Glutamatergic neuron (in vitro differentiated cells): Measurements from ENCODE around the gene AKIRIN2. TPM values are rescaled to one million over a fixed set of nuclear protein-coding genes. Genes with fewer than 3 reads are reported as not detected.
"Not testable (repeated sequence)": the region's sequence is repeated elsewhere in the genome, so short reads cannot be mapped to it uniquely, and the experiment has no call there.

Experiments
- DNase-seq: peaks from one replicate; pipeline ENCODE4 v3.0.0; 2022
- H3K27ac Mint-ChIP-seq: one replicate; pipeline ENCODE4 v1.8.0; 2020; ENCODE audit warnings: mild to moderate bottlenecking, mixed read lengths, inconsistent platforms; ENCODE audit not compliant: unreplicated experiment
- H3K27me3 Mint-ChIP-seq: one replicate; pipeline ENCODE4 v1.8.0; 2020; ENCODE audit warnings: mild to moderate bottlenecking, moderate library complexity, mixed read lengths, inconsistent platforms; ENCODE audit not compliant: unreplicated experiment
- H3K36me3 Mint-ChIP-seq: one replicate; pipeline ENCODE4 v1.8.0; 2020; ENCODE audit warnings: mild to moderate bottlenecking, mixed read lengths, inconsistent platforms; ENCODE audit not compliant: unreplicated experiment
- H3K4me1 Mint-ChIP-seq: one replicate; pipeline ENCODE4 v1.8.0; 2020; ENCODE audit warnings: mild to moderate bottlenecking, low read depth, mixed read lengths, inconsistent platforms; ENCODE audit not compliant: unreplicated experiment
- H3K4me3 Mint-ChIP-seq: one replicate; pipeline ENCODE4 v1.8.0; 2020; ENCODE audit warnings: mild to moderate bottlenecking, mixed read lengths, inconsistent platforms; ENCODE audit not compliant: unreplicated experiment
- H3K9me3 Mint-ChIP-seq: one replicate; pipeline ENCODE4 v1.8.0; 2020; ENCODE audit warnings: mild to moderate bottlenecking, moderate library complexity, mixed read lengths, inconsistent platforms; ENCODE audit not compliant: unreplicated experiment
- total RNA-seq: library from RNA; stranded (reverse); fragmentation: NEBNext Ultra II Directional; extraction: Animal tissue kit (Norgen Biotek cat#: 25700); gene quantifications from one replicate; pipeline ENCODE4 v1.2.1, GENCODE V29; 2021; ENCODE audit not compliant: unreplicated experiment
- TF ChIP-seq, protein P1 (sequence below): fragments of 200-600 bp; sonication (generic); IDR thresholded peaks from one replicate; pipeline ENCODE4 v1.5.0; 2021; ENCODE audit not compliant: partially characterized antibody, unreplicated experiment

The AKIRIN2 gene
- total RNA-seq, 1 donor from 2014 or later: 167 TPM

GRCh38 chr6:87700397-87701343 lies 1.4 kb downstream of the AKIRIN2 start:
- Mint-ChIP-seq H3K4me1 (peaks cover 7% of the 10 kb centered on the region), H3K9me3 (peaks cover 20% of the 10 kb centered on the region), H3K27ac (peak overlapping the region; percentile 97), H3K27me3 (peaks cover 14% of the 10 kb centered on the region), H3K36me3 (no peaks in the 10 kb centered on the region), H3K4me3 (peak overlapping the region; percentile 94)
- peak; percentile 48 for DNase-seq
- TF ChIP-seq, protein P1, sequence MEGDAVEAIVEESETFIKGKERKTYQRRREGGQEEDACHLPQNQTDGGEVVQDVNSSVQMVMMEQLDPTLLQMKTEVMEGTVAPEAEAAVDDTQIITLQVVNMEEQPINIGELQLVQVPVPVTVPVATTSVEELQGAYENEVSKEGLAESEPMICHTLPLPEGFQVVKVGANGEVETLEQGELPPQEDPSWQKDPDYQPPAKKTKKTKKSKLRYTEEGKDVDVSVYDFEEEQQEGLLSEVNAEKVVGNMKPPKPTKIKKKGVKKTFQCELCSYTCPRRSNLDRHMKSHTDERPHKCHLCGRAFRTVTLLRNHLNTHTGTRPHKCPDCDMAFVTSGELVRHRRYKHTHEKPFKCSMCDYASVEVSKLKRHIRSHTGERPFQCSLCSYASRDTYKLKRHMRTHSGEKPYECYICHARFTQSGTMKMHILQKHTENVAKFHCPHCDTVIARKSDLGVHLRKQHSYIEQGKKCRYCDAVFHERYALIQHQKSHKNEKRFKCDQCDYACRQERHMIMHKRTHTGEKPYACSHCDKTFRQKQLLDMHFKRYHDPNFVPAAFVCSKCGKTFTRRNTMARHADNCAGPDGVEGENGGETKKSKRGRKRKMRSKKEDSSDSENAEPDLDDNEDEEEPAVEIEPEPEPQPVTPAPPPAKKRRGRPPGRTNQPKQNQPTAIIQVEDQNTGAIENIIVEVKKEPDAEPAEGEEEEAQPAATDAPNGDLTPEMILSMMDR: no peak

DNA sequence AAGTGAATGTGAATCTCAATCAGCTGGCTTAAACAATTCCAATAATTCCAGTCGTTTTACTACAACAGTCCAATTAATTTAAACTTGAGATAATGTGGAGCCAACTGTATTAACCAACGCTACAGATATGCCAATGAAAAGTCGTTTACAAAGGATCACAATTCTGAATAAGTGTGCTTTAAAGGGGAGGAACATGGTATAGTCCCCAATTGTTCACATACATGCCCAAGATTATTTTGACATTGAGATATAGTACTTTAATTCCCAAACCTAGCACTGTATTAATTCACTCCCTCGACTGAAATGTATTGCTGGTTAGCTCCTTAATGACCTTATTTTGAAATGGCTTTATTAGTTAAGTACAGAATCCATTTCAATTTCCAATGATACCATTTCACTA lies 2.5 kb downstream of the AKIRIN2 start:
- no peaks in the 10 kb centered on the region for H3K36me3 Mint-ChIP-seq
- peaks cover 20% of the 10 kb centered on the region for H3K9me3 Mint-ChIP-seq
- TF ChIP-seq, protein P1: no peak
- peak overlapping the region; percentile 97 for H3K27ac Mint-ChIP-seq
- H3K4me3 Mint-ChIP-seq: peak overlapping the region; percentile 94
- H3K27me3 Mint-ChIP-seq: peaks cover 14% of the 10 kb centered on the region
- peaks cover 12% of the 10 kb centered on the region for H3K4me1 Mint-ChIP-seq
- DNase-seq: no peak

DNA sequence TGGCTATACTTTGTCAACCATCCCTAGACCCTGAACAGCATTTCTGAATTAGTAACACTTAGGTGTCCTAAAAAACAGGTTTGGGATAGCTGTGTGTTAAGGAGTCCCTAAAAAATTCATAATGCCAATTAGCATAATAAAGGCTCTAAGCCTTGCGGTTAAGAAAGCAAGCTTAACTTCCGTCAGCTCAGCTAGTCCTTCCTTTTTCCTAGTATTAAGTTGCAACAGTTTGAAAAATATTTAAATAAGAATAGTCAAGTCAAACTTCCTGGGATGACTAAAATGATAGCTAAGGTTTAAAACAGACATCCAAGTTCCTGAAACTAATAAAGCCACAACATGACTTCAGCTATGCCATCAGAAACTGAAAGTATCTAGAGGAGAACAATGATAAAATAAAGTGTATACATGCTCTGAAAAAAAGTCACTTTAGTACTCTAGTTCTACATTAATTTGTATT lies 3.5 kb downstream of the AKIRIN2 start:
- H3K4me3 Mint-ChIP-seq: peak overlapping the region; percentile 94
- TF ChIP-seq, protein P1: no peak
- peak overlapping the region; percentile 34 for H3K27ac Mint-ChIP-seq
- no peaks in the 10 kb centered on the region for H3K36me3 Mint-ChIP-seq
- no peak for DNase-seq
- peaks cover 19% of the 10 kb centered on the region for H3K4me1 Mint-ChIP-seq
- H3K9me3 Mint-ChIP-seq: peaks cover 20% of the 10 kb centered on the region
- H3K27me3 Mint-ChIP-seq: peaks cover 14% of the 10 kb centered on the region

DNA sequence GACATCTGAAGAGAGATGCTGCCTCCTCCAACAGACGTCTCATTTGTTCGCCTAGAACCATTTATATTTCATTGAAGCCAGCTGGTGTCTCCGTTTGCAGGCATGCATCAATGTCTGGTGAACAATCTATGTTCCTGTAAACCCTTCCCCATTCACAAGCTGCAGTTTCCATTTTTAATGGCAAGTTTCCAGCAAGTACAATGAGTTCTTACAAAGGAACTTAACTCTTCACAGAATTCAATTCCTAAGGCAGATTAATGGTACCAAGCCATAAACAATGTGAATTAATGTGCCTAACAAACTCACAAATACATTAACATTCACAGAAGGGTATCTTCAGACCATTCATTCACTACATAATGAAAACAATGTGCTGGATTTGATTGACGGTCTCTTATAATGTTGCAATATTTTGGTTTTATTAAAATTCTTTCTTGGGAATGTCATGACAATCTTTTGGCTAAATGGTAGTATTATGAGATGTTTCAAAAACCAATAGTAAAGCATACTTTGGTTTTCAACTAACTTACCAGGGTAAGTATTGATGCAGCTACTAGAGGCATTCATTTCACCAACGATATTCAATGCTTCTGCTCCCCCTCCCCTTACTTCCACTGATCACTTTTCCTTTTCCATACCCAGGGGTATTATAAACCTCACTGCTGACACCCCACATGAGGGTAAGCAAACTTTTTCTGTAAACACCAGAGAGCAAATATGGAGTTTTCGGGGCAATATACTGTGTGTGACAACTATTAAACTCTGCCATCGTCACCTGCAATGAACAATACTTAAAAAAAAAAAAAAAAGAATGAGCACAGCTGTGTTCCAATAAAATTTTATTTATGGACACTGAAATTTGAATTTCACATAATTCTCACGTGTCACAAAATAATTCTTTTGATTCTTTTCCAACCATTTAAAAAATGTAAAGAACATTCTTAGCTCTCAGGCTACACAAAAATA lies 4.2 kb downstream of the AKIRIN2 start:
- no peaks in the 10 kb centered on the region for H3K36me3 Mint-ChIP-seq
- H3K9me3 Mint-ChIP-seq: peaks cover 20% of the 10 kb centered on the region
- no peak for DNase-seq
- peaks cover 19% of the 10 kb centered on the region for H3K4me1 Mint-ChIP-seq
- H3K27me3 Mint-ChIP-seq: peaks cover 14% of the 10 kb centered on the region
- H3K4me3 Mint-ChIP-seq: peak overlapping the region; percentile 94
- H3K27ac Mint-ChIP-seq: peak overlapping the region; percentile 86
- TF ChIP-seq, protein P1: no peak

DNA sequence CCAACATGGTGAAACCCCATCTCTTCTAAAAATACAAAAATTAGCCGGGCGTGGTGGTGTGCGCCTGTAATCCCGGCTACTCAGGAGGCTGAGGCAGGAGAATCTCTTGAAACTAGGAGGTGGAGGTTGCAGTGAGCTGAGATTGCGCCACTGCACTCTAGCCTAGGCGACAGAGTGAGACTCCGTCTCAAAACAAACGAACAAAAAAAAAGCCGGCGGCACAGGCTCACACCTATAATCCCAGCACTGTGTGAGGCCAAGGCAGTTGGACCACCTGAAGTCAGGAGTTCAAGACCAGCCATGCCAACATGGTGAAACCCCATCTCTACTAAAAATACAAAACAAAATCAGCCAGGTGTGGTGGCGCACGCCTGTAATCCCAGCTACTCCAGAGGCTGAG lies 5.2 kb downstream of the AKIRIN2 start:
- H3K36me3 Mint-ChIP-seq, DNase-seq, H3K27me3 Mint-ChIP-seq, H3K27ac Mint-ChIP-seq: not testable (repeated sequence)
- Mint-ChIP-seq H3K4me3 (peak overlapping the region; percentile 94), H3K9me3 (peaks cover 11% of the 10 kb centered on the region), H3K4me1 (peaks cover 19% of the 10 kb centered on the region)
